Ishikawa (cell line): ENCODE measurements around the gene PRDM16.

Source experiments
- CEBPB ChIP-seq: IDR thresholded peaks from 2 replicates; pipeline ENCODE4 v1.6.1; 2012
- CREB1 ChIP-seq: IDR thresholded peaks from 2 replicates; pipeline ENCODE4 v1.6.1; 2012; ENCODE audit warnings: low read depth
- EGR1 ChIP-seq: IDR thresholded peaks from 2 replicates; pipeline ENCODE4 v1.6.1; 2012
- EP300 ChIP-seq: IDR thresholded peaks from 2 replicates; pipeline ENCODE4 v1.6.1; 2012; ENCODE audit warnings: borderline replicate concordance
- FOXM1 ChIP-seq: IDR thresholded peaks from 2 replicates; pipeline ENCODE4 v1.6.1; 2012; ENCODE audit warnings: low read depth, borderline replicate concordance
- NFIC ChIP-seq: IDR thresholded peaks from 2 replicates; pipeline ENCODE4 v1.6.1; 2012
- RAD21 ChIP-seq: IDR thresholded peaks from 2 replicates; pipeline ENCODE4 v1.6.1; 2012; ENCODE audit warnings: low read depth
- TAF1 ChIP-seq: IDR thresholded peaks from 2 replicates; pipeline ENCODE4 v1.6.1; 2012; ENCODE audit warnings: low read depth, mild to moderate bottlenecking
- TCF12 ChIP-seq: IDR thresholded peaks from 2 replicates; pipeline ENCODE4 v1.6.1; 2012; ENCODE audit warnings: low read depth
- TEAD4 ChIP-seq: IDR thresholded peaks from 2 replicates; pipeline ENCODE4 v1.6.1; 2012
- YY1 ChIP-seq: IDR thresholded peaks from 2 replicates; pipeline ENCODE4 v1.6.1; 2012; ENCODE audit warnings: low read depth
- ZBTB7A ChIP-seq: IDR thresholded peaks from 2 replicates; pipeline ENCODE4 v1.6.1; 2012; ENCODE audit warnings: low read depth
- TF ChIP-seq, protein P1 (sequence below): IDR thresholded peaks from 2 replicates; pipeline ENCODE4 v1.6.1; 2012
- TF ChIP-seq, protein P2 (sequence below): IDR thresholded peaks from 2 replicates; pipeline ENCODE4 v1.6.1; 2012; ENCODE audit warnings: low read depth, mild to moderate bottlenecking
- TF ChIP-seq, protein P3 (sequence below): IDR thresholded peaks from 2 replicates; pipeline ENCODE4 v1.6.1; 2012

The PRDM16 gene

DNA sequence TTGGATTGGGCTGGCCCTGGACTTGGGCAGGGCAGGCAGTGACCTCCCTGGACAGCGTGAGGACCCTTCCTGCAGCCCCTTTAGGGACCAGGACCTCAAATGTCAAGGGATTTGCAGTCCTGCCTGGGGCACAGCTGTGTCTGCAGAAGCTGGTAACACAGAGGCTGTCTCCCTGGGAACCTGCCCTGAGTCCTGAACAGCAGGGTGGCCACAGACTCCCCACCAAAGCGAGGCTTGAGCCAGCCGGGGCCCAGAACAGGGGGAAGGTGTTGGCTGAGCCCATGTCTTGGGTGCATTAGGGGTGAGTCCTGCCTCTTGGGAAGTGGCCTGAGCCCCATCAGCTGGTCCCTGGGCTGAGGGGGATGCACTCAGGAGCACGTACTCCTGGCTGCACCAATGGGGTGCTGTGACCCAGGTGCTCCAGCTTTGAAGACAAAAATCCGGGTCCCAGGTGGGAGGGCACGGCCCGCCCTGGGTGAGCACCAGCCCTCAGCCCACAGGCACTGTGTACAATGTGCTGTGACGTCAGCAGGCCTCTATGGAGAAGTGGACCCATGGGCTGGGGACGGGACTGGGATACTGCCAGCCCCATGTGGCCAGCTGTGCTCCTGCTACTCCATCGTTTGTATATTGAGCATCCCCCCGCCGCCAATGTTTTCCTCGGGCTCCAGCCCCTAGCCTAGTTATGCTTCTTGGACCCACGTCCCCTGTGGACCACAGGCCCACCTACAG, 313.5 kb downstream of the PRDM16 start:
- TF ChIP-seq EGR1 (no peak), YY1 (no peak), CEBPB (no peak), TCF12 (no peak), ZBTB7A (no peak), TAF1 (no peak), TEAD4 (no peak), EP300 (no peak), FOXM1 (no peak), CREB1 (no peak)
- TF ChIP-seq, protein P1, sequence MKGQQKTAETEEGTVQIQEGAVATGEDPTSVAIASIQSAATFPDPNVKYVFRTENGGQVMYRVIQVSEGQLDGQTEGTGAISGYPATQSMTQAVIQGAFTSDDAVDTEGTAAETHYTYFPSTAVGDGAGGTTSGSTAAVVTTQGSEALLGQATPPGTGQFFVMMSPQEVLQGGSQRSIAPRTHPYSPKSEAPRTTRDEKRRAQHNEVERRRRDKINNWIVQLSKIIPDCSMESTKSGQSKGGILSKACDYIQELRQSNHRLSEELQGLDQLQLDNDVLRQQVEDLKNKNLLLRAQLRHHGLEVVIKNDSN: no peak
- TF ChIP-seq, protein P2, sequence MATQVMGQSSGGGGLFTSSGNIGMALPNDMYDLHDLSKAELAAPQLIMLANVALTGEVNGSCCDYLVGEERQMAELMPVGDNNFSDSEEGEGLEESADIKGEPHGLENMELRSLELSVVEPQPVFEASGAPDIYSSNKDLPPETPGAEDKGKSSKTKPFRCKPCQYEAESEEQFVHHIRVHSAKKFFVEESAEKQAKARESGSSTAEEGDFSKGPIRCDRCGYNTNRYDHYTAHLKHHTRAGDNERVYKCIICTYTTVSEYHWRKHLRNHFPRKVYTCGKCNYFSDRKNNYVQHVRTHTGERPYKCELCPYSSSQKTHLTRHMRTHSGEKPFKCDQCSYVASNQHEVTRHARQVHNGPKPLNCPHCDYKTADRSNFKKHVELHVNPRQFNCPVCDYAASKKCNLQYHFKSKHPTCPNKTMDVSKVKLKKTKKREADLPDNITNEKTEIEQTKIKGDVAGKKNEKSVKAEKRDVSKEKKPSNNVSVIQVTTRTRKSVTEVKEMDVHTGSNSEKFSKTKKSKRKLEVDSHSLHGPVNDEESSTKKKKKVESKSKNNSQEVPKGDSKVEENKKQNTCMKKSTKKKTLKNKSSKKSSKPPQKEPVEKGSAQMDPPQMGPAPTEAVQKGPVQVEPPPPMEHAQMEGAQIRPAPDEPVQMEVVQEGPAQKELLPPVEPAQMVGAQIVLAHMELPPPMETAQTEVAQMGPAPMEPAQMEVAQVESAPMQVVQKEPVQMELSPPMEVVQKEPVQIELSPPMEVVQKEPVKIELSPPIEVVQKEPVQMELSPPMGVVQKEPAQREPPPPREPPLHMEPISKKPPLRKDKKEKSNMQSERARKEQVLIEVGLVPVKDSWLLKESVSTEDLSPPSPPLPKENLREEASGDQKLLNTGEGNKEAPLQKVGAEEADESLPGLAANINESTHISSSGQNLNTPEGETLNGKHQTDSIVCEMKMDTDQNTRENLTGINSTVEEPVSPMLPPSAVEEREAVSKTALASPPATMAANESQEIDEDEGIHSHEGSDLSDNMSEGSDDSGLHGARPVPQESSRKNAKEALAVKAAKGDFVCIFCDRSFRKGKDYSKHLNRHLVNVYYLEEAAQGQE: no peak
- TF ChIP-seq, protein P3, sequence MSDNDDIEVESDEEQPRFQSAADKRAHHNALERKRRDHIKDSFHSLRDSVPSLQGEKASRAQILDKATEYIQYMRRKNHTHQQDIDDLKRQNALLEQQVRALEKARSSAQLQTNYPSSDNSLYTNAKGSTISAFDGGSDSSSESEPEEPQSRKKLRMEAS: no peak

DNA sequence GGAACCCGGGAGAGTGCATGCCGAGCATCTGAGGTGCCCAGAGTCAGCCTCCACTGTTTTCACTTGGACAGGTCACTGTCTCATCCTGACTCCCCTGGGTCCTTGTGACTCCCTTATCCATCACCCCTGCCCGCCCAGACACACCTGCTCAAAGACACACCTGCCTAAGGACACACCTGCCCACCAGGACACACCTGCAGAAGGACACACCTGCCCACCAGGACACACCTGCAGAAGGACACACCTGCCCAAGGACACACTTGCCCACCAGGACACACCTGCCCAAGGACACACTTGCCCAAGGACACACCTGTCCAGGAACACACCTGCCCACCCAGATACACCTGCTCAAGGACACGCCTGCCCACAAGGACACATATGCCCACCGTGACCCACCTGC, 314.7 kb downstream of the PRDM16 start:
- TF ChIP-seq RAD21: no peak
- no peak for TF ChIP-seq EP300
- TF ChIP-seq TEAD4: no peak
- TF ChIP-seq, protein P2: no peak
- TF ChIP-seq CREB1: no peak
- TF ChIP-seq YY1: no peak
- no peak for TF ChIP-seq ZBTB7A
- no peak for TF ChIP-seq TCF12

DNA sequence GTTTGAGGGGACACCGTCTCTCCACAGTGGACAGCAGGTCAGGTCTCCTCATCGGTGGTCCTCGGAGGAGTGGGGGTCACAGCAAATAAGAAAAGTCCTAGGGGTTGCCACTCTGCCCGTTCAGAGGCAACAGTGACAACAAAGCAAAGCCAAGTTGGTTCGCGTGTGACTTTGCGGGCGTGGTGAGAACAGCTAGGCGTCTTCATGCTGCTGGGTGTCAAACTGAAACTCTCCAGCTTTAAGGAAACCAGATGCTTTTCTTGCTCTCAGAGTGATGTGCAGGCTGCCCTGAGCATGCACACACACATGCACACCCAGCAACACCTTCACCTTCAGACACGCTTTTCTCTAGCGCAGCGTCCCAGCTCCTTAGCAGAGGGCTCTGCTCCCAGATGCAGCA, 315.4 kb downstream of the PRDM16 start:
- TF ChIP-seq ZBTB7A (no peak), YY1 (no peak), RAD21 (no peak), NFIC (no peak)

DNA sequence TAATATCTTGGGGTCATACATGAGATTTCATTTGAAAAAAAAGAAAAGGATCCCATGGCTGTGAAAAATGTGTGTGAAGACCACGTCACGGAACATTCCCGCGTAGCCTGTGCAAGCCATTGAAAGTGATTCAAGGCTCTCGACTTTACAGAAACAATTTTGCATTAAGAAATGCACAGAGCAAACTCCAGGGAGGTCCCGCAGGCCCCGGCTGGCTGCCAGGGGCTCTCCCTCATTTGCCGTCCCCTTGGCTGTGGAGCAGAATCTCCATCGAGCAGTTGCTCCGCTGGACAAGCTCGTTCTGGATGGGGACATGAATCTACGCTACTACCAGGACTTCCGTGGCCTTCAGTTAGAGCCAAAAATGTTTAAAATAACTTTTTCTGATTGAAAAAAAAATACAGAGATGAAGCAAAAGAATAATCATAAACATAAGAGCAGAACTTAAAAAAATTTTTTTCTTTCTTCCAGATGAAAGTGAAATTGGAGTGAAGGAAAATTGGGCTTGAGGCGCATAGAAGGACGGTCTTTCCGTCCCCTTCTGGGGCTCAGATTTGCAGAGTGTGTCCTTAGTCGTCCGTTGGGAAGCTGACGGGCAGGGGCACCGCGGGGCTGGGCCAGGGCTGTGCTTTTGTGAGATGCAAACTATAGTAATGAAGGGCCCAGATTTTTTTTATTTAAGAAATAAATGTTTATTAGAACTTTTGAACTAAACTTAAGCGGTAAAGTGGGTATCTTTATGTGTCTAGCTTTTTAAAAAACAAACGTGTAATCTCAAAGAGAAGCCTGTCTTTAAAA, 317.4 kb downstream of the PRDM16 start:
- TF ChIP-seq YY1 (no peak), TAF1 (no peak), TEAD4 (no peak), ZBTB7A (no peak), CREB1 (no peak), CEBPB (no peak), FOXM1 (no peak), TCF12 (no peak), EGR1 (no peak), EP300 (no peak), RAD21 (no peak), NFIC (no peak)
- TF ChIP-seq, protein P1: no peak
- TF ChIP-seq, protein P2: no peak
- TF ChIP-seq, protein P3: no peak
